PFSK-1 (cell line): ENCODE data around the gene GSN.

ENCODE experiments used
- POLR2AphosphoS5 ChIP-seq: IDR thresholded peaks from 2 replicates; pipeline ENCODE4 v1.6.1; 2012; ENCODE audit warnings: low read depth, mild to moderate bottlenecking, control low read depth, low read length, moderate library complexity
- REST ChIP-seq, 2 experiments: IDR thresholded peaks; 2 replicates each; pipeline versions ENCODE4 v1.6.1 to v1.8.0; 2011 to 2012; ENCODE audit warnings: low read depth in 2 of 2, low read length in 2 of 2, control low read depth in 1 of 2, inconsistent platforms in 1 of 2, mild to moderate bottlenecking in 1 of 2, moderate library complexity in 1 of 2; ENCODE audit not compliant: insufficient read depth in 1 of 2
- TAF1 ChIP-seq: IDR thresholded peaks from 2 replicates; pipeline ENCODE4 v1.6.1; 2012; ENCODE audit warnings: low read length, control low read depth, borderline replicate concordance; ENCODE audit not compliant: insufficient read depth

GRCh38 chr9:121294866-121295661 lies 27.1 kb downstream of the GSN start:
- TF ChIP-seq TAF1 = no peak
- no peak for TF ChIP-seq POLR2AphosphoS5
- no peak for TF ChIP-seq REST (IDR thresholded peaks at IDR 0.05; ENCODE audit: insufficient read depth in 1 of 2, low read depth in 2 of 2, low read length in 2 of 2)
